Colonic mucosa (tissue), 4 donors: Measurements from ENCODE around the gene GAK. TPM values are rescaled to one million over a fixed set of nuclear protein-coding genes. Genes with fewer than 3 reads are reported as not detected.

Source experiments
- DNase-seq: peaks from one replicate; pipeline ENCODE4 v3.0.0-alpha.2; 2020
- H3K27ac ChIP-seq: fragments of 200-600 bp; one replicate; pipeline ENCODE4 v1.8.0; 2021
- H3K27me3 ChIP-seq: fragments of 200-600 bp; one replicate; pipeline ENCODE4 v1.8.0; 2021
- H3K36me3 ChIP-seq: fragments of 200-600 bp; one replicate; pipeline ENCODE4 v1.8.0; 2021
- H3K4me1 ChIP-seq: fragments of 200-600 bp; one replicate; pipeline ENCODE4 v1.8.0; 2021; ENCODE audit warnings: mild to moderate bottlenecking
- H3K4me3 ChIP-seq: fragments of 200-600 bp; one replicate; pipeline ENCODE4 v1.8.0; 2021
- H3K9ac ChIP-seq, 2 donors: one replicate each; pipeline ENCODE4 v1.7.0; 2013; ENCODE audit warnings: control low read depth in 2 of 2, low read depth in 2 of 2, low read length in 2 of 2
- H3K9me3 ChIP-seq: fragments of 200-600 bp; one replicate; pipeline ENCODE4 v1.8.0; 2021
- intact Hi-C: fragments of 100-400 bp; cut with DNase I; formaldehyde crosslinking; loops from one replicate; pipeline ENCODE4 v1.14.1; 2022
- total RNA-seq, 2 donors: library from RNA; stranded (reverse); fragmentation: NEBNext Ultra II Directional in 1 of 2; extraction: Animal tissue kit (Norgen Biotek cat#: 25700) in 1 of 2; gene quantifications; one replicate each; pipeline ENCODE4 v1.2.1, GENCODE V29; 2021
- TF ChIP-seq, protein P1 (sequence below): fragments of 200-600 bp; IDR thresholded peaks from one replicate; pipeline ENCODE4 v1.8.0; 2022; ENCODE audit warnings: antibody characterized with exemption, mild to moderate bottlenecking
- donor health status: healthy.
- donor health status: DM: no; HTN: no; CAD: no.
- donor health status: DM: no; HTN: no; CAD: no.

Gene GAK
- total RNA-seq, 2 donors from 2014 or later, result 198 to 266 TPM

DNA sequence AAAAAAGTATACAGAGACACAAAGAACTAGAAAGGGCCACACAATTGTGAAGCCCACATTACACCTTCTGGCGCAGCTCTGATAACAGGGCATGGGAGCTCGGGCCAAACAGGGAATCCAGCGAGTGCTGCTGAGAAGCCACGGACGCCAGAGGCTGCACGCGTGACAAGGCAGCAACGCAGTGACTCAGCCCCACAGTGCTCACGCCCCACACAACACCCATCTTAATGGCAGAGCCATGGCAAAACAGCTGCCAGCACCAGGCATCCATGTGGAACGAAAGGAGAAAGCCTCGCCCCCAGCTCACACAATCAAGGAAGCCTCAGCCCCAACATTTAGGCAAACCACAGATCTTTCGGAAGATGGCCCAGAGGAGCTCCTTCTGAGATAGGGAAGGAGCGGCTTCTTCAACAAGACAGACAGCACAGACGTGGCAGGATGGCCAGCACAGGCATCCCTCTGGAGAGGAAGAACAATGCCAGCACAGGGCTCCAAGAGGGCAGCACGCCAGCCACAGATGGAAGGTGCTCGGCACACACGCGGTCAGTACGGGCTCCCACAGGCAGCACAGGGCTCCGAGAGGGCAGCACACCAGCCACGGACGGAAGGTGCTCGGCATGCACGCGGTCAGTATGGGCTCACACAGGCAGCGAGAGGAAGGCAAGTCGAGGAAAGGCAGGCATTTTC lies 33.1 kb downstream of the GAK start:
- H3K4me1 ChIP-seq, result no peaks in the 10 kb centered on the region
- no peaks in the 10 kb centered on the region for H3K27me3 ChIP-seq
- intact Hi-C loops, result no loop called here
- no peak overlapping the region for H3K9ac ChIP-seq
- no peak overlapping the region for H3K4me3 ChIP-seq
- no peak for DNase-seq
- H3K27ac ChIP-seq, result no peak overlapping the region
- no peaks in the 10 kb centered on the region for H3K9me3 ChIP-seq
- TF ChIP-seq, protein P1, sequence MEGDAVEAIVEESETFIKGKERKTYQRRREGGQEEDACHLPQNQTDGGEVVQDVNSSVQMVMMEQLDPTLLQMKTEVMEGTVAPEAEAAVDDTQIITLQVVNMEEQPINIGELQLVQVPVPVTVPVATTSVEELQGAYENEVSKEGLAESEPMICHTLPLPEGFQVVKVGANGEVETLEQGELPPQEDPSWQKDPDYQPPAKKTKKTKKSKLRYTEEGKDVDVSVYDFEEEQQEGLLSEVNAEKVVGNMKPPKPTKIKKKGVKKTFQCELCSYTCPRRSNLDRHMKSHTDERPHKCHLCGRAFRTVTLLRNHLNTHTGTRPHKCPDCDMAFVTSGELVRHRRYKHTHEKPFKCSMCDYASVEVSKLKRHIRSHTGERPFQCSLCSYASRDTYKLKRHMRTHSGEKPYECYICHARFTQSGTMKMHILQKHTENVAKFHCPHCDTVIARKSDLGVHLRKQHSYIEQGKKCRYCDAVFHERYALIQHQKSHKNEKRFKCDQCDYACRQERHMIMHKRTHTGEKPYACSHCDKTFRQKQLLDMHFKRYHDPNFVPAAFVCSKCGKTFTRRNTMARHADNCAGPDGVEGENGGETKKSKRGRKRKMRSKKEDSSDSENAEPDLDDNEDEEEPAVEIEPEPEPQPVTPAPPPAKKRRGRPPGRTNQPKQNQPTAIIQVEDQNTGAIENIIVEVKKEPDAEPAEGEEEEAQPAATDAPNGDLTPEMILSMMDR, result no peak
- H3K36me3 ChIP-seq, result no peaks in the 10 kb centered on the region

DNA sequence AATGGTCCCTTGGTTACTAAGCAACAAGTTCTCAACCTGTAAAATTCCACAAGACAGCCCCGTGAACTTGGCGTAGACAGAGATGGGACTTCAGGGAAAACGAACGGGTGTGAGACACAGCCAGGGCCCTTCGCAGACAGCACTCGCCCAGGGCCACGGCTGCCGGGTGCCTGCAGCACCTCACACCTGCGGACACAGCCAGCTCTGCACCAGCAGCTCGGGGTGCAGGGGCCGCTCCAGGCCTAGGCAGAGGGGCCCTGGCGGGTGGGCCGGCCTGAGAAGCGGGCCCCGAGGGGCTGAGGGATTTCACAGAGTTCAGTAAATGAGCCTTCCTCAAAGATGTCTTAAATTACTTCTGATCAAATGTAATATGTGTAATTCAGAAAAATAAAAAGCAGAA lies 34.0 kb downstream of the GAK start:
- intact Hi-C loops, result no loop called here
- DNase-seq, result no peak
- Histone ChIP-seq H3K9me3 (no peaks in the 10 kb centered on the region), H3K9ac (no peak overlapping the region), H3K27me3 (no peaks in the 10 kb centered on the region), H3K36me3 (no peaks in the 10 kb centered on the region), H3K27ac (no peak overlapping the region), H3K4me1 (no peaks in the 10 kb centered on the region), H3K4me3 (no peak overlapping the region)
- TF ChIP-seq, protein P1, result no peak

DNA sequence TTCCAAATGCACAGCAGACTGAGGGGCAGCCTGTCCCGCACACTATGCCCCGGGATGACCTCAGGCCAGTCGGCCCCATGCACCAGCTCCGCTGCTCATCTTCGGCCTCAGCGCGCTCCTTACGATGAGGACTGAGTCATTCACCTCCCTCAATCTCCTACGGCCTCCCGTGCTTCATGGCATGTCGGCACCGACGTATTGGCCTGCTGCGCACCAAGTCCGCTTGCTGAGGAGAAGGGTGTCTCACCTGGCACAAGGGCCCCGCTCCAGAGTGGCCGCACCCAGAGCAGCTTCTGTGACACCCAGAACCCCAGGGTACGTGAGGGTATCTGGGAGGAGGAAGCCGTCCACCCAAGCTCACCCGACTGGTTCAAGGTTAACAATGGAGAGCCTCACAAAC lies 35.5 kb downstream of the GAK start:
- H3K36me3 ChIP-seq, result no peaks in the 10 kb centered on the region
- no peaks in the 10 kb centered on the region for H3K4me1 ChIP-seq
- no peak overlapping the region for H3K27ac ChIP-seq
- TF ChIP-seq, protein P1, result no peak
- no peak overlapping the region for H3K4me3 ChIP-seq
- no peaks in the 10 kb centered on the region for H3K9me3 ChIP-seq
- DNase-seq, result no peak
- H3K9ac ChIP-seq, result no peak overlapping the region
- no peaks in the 10 kb centered on the region for H3K27me3 ChIP-seq
- intact Hi-C loops, result no loop called here

DNA sequence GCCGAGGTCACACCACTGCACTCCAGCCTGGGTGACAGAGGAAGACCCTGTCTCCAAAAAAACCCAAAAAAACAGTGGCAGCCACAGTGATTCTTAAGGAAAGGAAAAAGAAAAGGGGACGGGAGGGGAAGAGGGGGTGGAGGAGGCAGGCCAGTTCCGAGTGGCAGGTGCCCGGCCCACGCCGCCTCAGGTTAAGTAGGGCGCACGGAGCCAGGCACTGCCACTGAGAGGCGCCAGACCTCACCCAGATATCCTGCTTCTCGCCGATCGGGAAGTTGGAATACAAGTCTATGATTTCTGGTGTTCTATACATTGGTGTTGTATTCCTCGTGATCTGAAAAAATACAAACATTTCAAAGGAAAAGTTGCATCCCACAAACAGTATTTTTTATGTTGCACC lies 35.9 kb downstream of the GAK start:
- Histone ChIP-seq H3K27ac (no peak overlapping the region), H3K27me3 (no peaks in the 10 kb centered on the region), H3K9ac (no peak overlapping the region), H3K9me3 (no peaks in the 10 kb centered on the region), H3K36me3 (no peaks in the 10 kb centered on the region), H3K4me1 (no peaks in the 10 kb centered on the region), H3K4me3 (no peak overlapping the region)
- no peak for DNase-seq
- intact Hi-C loops, result no loop called here
- TF ChIP-seq, protein P1, result no peak

DNA sequence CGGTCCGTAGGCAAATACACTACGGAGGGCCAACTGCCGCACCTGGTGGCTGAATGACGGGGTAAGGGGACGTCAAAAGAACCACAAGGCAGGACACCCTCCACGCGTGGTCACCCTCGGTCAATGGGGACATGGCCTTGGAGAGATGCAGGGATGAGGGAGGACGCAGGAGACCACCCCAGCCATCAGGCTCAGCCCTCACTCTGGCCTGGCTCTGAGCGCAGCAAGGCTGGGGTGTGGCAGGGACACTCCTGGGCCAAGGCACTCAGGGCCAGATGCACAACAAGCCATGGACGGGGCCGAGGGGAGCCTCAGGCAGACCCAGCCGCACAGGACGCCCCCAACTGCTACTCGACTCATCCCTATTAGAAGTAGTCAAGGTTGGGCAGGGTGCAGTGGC lies 36.5 kb downstream of the GAK start:
- no peak for DNase-seq
- Histone ChIP-seq H3K27ac (no peak overlapping the region), H3K4me1 (no peaks in the 10 kb centered on the region), H3K4me3 (no peak overlapping the region), H3K9ac (no peak overlapping the region), H3K27me3 (no peaks in the 10 kb centered on the region), H3K9me3 (no peaks in the 10 kb centered on the region), H3K36me3 (no peaks in the 10 kb centered on the region)
- intact Hi-C loops, result no loop called here
- TF ChIP-seq, protein P1, result no peak
